Left lung (tissue), 10 donors: ENCODE data around the gene TWIST2. TPM values are rescaled to one million over a fixed set of nuclear protein-coding genes. Genes with fewer than 3 reads are reported as not detected.

Source experiments
- ATAC-seq: fragments of 200-7000 bp; cut with Tn5 transposase; one replicate; pipeline ENCODE4 v1.9.1; 2020; ENCODE audit warnings: moderate library complexity
- DNase-seq, 4 donors: peaks; one replicate each; pipeline ENCODE4 v3.0.0-alpha.2; 2013 to 2020
- H3K27ac ChIP-seq, 2 donors: fragments of 200-600 bp; sonication (generic) in 1 of 2; one replicate each; pipeline versions ENCODE4 v1.5.0 to v1.8.0; 2020 to 2021
- H3K27me3 ChIP-seq, 2 donors: fragments of 200-600 bp; sonication (generic) in 1 of 2; one replicate each; pipeline versions ENCODE4 v1.5.0 to v1.8.0; 2020 to 2021
- H3K36me3 ChIP-seq, 2 donors: fragments of 200-600 bp; sonication (generic) in 1 of 2; one replicate each; pipeline versions ENCODE4 v1.5.0 to v1.8.0; 2020 to 2021
- H3K4me1 ChIP-seq, 2 donors: fragments of 200-600 bp; one replicate each; pipeline ENCODE4 v1.8.0; 2021
- H3K4me3 ChIP-seq, 2 donors: fragments of 200-600 bp; sonication (generic) in 1 of 2; one replicate each; pipeline versions ENCODE4 v1.5.0 to v1.8.0; 2020 to 2021; ENCODE audit warnings: mild to moderate bottlenecking in 1 of 2
- H3K9me3 ChIP-seq, 2 donors: fragments of 200-600 bp; sonication (generic) in 1 of 2; one replicate each; pipeline versions ENCODE4 v1.5.0 to v1.8.0; 2020 to 2021
- intact Hi-C, 2 donors: fragments of 100-400 bp; cut with DNase I; formaldehyde crosslinking; loops; one replicate each; pipeline versions ENCODE4 v1.11.2 to v1.14.2; 2022
- polyA plus RNA-seq, 6 donors: library from polyadenylated mRNA; unstranded; fragments of 120-200 nt; gene quantifications; one replicate each; pipeline ENCODE4 v1.2.1, GENCODE V29; 2013; ENCODE audit not compliant: insufficient read length in 6 of 6
- total RNA-seq, 2 donors: library from RNA; stranded (reverse); fragmentation: NEBNext Ultra II Directional; extraction: Animal tissue kit (Norgen Biotek cat#: 25700); gene quantifications; one replicate each; pipeline ENCODE4 v1.2.1, GENCODE V29; 2021
- TF ChIP-seq, protein P1 (sequence below), 2 donors: fragments of 200-600 bp; sonication (generic) in 1 of 2; IDR thresholded peaks; one replicate each; pipeline versions ENCODE4 v1.5.0 to v1.8.0; 2021; ENCODE audit warnings: antibody characterized with exemption in 2 of 2
- donor health status: DM: no; HTN: yes; CAD: no.
- donor health status: DM: no; HTN: no; CAD: no.

Gene TWIST2
- total and polyA plus RNA-seq, 8 donors: 4.0 to 12.8 (median 5.3) TPM

DNA sequence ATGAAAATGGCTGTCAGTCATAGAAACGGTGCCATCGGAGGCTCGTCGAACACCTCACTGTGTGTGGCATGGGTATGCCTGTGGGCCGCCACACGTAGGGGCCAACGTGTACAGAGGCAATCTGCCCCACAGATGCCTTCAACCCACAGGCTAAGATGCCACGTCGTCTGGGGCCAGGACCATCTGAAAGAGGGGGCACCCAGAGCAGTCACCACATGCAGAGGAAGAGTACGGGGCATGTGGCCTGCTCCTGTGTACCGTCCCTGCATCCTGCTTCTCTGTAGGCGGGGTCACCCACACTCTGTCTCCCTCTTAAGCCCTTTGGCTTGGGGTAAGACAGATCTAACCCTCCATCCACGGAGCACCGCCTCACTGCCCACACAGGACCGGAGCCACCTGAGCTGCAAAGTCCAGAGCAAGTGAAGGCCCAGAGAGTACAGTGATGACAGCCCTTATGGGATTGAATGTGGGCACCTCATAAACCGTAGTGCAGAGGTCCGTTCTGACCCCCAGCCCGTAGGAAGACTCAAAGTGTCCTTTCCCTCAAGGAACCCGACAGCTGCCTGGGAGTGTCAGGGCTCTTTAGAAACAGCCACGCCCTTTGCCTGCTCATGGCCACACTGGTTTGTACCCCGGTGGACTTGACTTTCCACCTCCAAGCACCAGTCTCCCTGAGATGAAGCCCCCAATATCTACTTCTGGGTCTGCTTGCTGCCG, 66.2 kb downstream of the TWIST2 start:
- no peak overlapping the region for H3K27ac ChIP-seq
- H3K9me3 ChIP-seq: no peaks in the 10 kb centered on the region
- ATAC-seq (no peak), DNase-seq (peak in 2 of 4 donors; percentile 27 to 58)
- TF ChIP-seq, protein P1, sequence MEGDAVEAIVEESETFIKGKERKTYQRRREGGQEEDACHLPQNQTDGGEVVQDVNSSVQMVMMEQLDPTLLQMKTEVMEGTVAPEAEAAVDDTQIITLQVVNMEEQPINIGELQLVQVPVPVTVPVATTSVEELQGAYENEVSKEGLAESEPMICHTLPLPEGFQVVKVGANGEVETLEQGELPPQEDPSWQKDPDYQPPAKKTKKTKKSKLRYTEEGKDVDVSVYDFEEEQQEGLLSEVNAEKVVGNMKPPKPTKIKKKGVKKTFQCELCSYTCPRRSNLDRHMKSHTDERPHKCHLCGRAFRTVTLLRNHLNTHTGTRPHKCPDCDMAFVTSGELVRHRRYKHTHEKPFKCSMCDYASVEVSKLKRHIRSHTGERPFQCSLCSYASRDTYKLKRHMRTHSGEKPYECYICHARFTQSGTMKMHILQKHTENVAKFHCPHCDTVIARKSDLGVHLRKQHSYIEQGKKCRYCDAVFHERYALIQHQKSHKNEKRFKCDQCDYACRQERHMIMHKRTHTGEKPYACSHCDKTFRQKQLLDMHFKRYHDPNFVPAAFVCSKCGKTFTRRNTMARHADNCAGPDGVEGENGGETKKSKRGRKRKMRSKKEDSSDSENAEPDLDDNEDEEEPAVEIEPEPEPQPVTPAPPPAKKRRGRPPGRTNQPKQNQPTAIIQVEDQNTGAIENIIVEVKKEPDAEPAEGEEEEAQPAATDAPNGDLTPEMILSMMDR (IDR thresholded peaks at IDR 0.05): no peak
- H3K27me3 ChIP-seq: peaks cover 0 to 29% of the 10 kb centered on the region in 2 donors
- intact Hi-C loops: no loop called here
- H3K4me3 ChIP-seq: no peak overlapping the region
- no peaks in the 10 kb centered on the region for H3K36me3 ChIP-seq
- no peaks in the 10 kb centered on the region for H3K4me1 ChIP-seq

DNA sequence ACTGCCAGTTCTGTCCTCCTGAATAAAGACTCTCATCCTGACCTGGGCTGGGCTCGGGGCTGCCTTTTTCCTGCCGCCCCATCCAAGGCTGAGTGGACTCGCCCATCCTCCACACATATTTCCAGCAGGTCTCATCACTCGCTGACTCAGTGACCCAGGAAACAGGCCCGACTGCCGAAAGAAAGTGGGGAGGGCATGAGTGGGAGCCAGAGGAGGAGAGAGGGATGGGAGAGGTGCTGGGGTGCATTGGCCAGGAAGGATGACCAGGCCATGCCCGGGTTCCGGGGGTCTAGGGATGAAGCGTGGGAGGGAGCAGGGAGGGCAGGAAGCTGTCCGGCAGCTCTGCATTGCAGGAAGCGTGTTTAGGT, 66.7 kb downstream of the TWIST2 start:
- TF ChIP-seq, protein P1 (IDR thresholded peaks at IDR 0.05): no peak
- intact Hi-C loops: no loop called here
- peak in 2 of 4 donors; percentile 20 to 36 for DNase-seq
- H3K27me3 ChIP-seq: peaks cover 0 to 29% of the 10 kb centered on the region in 2 donors
- no peak overlapping the region for H3K4me3 ChIP-seq
- no peaks in the 10 kb centered on the region for H3K36me3 ChIP-seq
- no peak for ATAC-seq
- no peaks in the 10 kb centered on the region for H3K4me1 ChIP-seq
- H3K9me3 ChIP-seq: no peaks in the 10 kb centered on the region
- no peak overlapping the region for H3K27ac ChIP-seq

DNA sequence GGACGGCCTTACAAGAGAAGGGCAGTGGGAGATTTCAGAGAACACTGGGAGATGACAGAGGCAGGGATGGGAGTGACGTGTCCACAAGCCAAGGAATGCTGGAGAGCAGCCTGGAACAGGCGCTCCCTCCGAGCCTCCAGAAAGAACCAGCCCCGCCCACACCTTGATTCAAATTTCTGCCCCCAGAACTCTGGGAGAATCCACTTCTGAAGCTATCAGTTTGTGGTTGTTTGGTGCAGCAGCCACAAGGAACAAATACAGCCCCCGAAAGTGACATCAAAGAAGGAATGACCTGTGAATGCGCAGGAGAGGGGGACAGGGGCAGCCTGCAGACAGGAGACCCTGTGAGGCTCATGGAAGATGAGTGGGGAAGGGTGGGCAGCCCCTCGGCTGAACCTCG, 67.3 kb downstream of the TWIST2 start:
- DNase-seq (peak in 1 of 4 donors; percentile 6), ATAC-seq (no peak)
- TF ChIP-seq, protein P1 (IDR thresholded peaks at IDR 0.05): no peak
- Histone ChIP-seq H3K4me3 (no peak overlapping the region), H3K36me3 (no peaks in the 10 kb centered on the region), H3K9me3 (no peaks in the 10 kb centered on the region), H3K27ac (no peak overlapping the region), H3K4me1 (no peaks in the 10 kb centered on the region), H3K27me3 (peaks cover 0 to 29% of the 10 kb centered on the region in 2 donors)
- intact Hi-C loops: no loop called here

DNA sequence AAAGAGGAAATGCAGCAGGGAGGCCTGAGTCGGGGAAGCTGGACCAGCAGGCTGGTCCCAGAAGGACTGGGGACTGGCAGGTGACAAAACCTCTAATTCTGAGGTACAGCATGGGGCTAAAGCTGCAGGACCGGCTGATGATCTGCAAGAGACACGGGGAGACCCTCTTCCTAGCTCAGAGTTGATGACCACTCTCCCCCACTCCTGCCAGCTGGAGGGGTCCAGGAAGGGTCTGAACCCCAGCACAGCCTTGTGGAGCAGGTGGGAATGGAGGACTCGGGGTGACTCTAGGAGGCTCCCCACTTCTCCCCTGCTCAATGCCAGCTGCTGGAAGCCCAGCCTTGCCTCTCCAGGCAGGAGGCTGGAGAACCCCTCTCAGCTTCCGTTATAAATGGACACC, 67.7 kb downstream of the TWIST2 start:
- H3K27ac ChIP-seq: no peak overlapping the region
- no peaks in the 10 kb centered on the region for H3K36me3 ChIP-seq
- H3K27me3 ChIP-seq: peaks cover 0 to 29% of the 10 kb centered on the region in 2 donors
- intact Hi-C loops: no loop called here
- no peak overlapping the region for H3K4me3 ChIP-seq
- H3K9me3 ChIP-seq: no peaks in the 10 kb centered on the region
- TF ChIP-seq, protein P1 (IDR thresholded peaks at IDR 0.05): no peak
- ATAC-seq (no peak), DNase-seq (peak in 2 of 4 donors; percentile 22 to 36)
- H3K4me1 ChIP-seq: no peaks in the 10 kb centered on the region

DNA sequence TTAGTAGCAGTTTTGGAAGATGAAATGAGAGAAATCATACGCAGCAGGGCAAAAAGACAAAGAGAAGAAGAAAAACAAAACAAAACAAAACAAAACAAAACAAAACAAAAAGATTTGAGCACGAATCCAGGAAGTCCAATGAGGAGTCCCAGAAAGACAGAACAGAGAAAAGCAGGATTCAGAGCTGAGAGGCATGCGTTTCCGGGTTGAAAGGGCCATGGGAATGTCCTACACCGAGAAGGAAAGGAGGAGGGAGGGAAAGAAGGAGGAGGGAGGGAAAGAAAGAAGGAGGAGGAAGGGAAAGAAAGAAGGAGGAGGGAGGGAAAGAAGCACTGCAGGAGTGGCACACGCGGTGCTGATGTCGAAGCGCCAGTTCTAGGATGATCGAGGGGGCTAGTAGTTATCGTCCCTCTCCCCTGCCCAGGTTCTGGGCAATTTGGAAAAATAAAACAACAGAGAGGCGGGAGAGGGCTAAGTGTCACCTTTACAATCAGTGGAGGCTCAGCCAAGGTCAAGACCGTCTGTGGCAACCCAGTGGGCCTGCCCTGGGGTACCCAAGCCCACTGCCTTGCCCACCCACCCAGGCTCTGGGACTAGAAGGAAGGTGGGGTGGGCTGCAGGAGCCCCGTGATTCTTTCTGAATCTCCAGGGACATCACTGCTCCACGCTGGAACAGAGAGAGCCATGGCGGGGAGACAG, 68.4 kb downstream of the TWIST2 start:
- Histone ChIP-seq H3K9me3 (no peaks in the 10 kb centered on the region), H3K4me1 (no peaks in the 10 kb centered on the region), H3K27ac (no peak overlapping the region), H3K4me3 (no peak overlapping the region), H3K27me3 (peaks cover 0 to 25% of the 10 kb centered on the region in 2 donors), H3K36me3 (no peaks in the 10 kb centered on the region)
- ATAC-seq (no peak), DNase-seq (no peak)
- TF ChIP-seq, protein P1 (IDR thresholded peaks at IDR 0.05): no peak
- intact Hi-C loops: no loop called here
